SU-DHL-6 (cell line): ENCODE measurements around the gene BOC.

Experiments used
- EZH2phosphoT487 ChIP-seq: fragments of 200-600 bp; sonication (generic), shearing (Covaris generic); conservative IDR thresholded peaks from 2 replicates; pipeline ENCODE4 v1.6.1; 2018; ENCODE audit warnings: mild to moderate bottlenecking, antibody characterized with exemption, low read length, moderate library complexity, mixed read lengths
- TF ChIP-seq, protein P1 (sequence below): fragments of 200-600 bp; sonication (generic); IDR thresholded peaks from one replicate; pipeline ENCODE4 v1.5.1; 2017; ENCODE audit warnings: antibody characterized with exemption, mild to moderate bottlenecking, low read length, moderate library complexity; ENCODE audit not compliant: insufficient read depth, poor library complexity, severe bottlenecking

GRCh38 chr3:113170771-113171170 lies 40.6 kb upstream of the BOC start:
- TF ChIP-seq, protein P1, sequence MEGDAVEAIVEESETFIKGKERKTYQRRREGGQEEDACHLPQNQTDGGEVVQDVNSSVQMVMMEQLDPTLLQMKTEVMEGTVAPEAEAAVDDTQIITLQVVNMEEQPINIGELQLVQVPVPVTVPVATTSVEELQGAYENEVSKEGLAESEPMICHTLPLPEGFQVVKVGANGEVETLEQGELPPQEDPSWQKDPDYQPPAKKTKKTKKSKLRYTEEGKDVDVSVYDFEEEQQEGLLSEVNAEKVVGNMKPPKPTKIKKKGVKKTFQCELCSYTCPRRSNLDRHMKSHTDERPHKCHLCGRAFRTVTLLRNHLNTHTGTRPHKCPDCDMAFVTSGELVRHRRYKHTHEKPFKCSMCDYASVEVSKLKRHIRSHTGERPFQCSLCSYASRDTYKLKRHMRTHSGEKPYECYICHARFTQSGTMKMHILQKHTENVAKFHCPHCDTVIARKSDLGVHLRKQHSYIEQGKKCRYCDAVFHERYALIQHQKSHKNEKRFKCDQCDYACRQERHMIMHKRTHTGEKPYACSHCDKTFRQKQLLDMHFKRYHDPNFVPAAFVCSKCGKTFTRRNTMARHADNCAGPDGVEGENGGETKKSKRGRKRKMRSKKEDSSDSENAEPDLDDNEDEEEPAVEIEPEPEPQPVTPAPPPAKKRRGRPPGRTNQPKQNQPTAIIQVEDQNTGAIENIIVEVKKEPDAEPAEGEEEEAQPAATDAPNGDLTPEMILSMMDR: no peak
- no peak for TF ChIP-seq EZH2phosphoT487
